HUES6 (cell line): ENCODE results near the gene TMEM120B.
A peak's percentile ranks its signal among the peaks of the same experiment; 100 is the strongest.
"Not testable (repeated sequence)": the region's sequence is repeated elsewhere in the genome, so short reads cannot be mapped to it uniquely, and the experiment has no call there.

Source experiments
- H3K27ac ChIP-seq: 2 replicates; pipeline ENCODE4 v1.7.0; 2013; ENCODE audit warnings: low read depth, mild to moderate bottlenecking, low read length, inconsistent platforms
- H3K27me3 ChIP-seq: 2 replicates; pipeline ENCODE4 v1.6.1; 2013; ENCODE audit warnings: low read length; ENCODE audit not compliant: control insufficient read depth, insufficient read depth
- H3K36me3 ChIP-seq: 2 replicates; pipeline ENCODE4 v1.6.1; 2013; ENCODE audit warnings: low read length; ENCODE audit not compliant: control insufficient read depth, insufficient read depth
- H3K4me1 ChIP-seq: 2 replicates; pipeline ENCODE4 v1.6.1; 2013; ENCODE audit warnings: low read length; ENCODE audit not compliant: control insufficient read depth, insufficient read depth
- H3K4me3 ChIP-seq: 2 replicates; pipeline ENCODE4 v1.5.1; 2013; ENCODE audit warnings: low read depth, low read length
- H3K9ac ChIP-seq: one replicate; pipeline ENCODE4 v1.6.1; 2013; ENCODE audit warnings: mild to moderate bottlenecking, low read length
- H3K9me3 ChIP-seq: 2 replicates; pipeline ENCODE4 v1.6.1; 2013; ENCODE audit warnings: low read depth, low read length; ENCODE audit not compliant: control insufficient read depth, insufficient read depth

TMEM120B gene

GRCh38 chr12:121748218-121748570 lies 35.6 kb downstream of the TMEM120B start:
- no peaks in the 10 kb centered on the region for H3K27me3 ChIP-seq
- H3K4me1 ChIP-seq: peaks cover 12% of the 10 kb centered on the region; the same call in 1 of the 2 replicates
- peak overlapping the region; percentile 6 for H3K9ac ChIP-seq
- H3K27ac ChIP-seq: no peak overlapping the region
- H3K9me3 ChIP-seq: no peaks in the 10 kb centered on the region
- peaks cover 54% of the 10 kb centered on the region for H3K36me3 ChIP-seq
- no peak overlapping the region for H3K4me3 ChIP-seq

- H3K36me3 ChIP-seq: peaks cover 51% of the 10 kb centered on the region
- H3K9ac ChIP-seq: peak overlapping the region; percentile 6
- no peak overlapping the region for H3K27ac ChIP-seq
- H3K4me3 ChIP-seq: no peak overlapping the region
- no peaks in the 10 kb centered on the region for H3K27me3 ChIP-seq
- H3K4me1 ChIP-seq: peaks cover 12% of the 10 kb centered on the region; the same call in 1 of the 2 replicates
- H3K9me3 ChIP-seq: no peaks in the 10 kb centered on the region
Observed at GRCh38 chr12:121748571-121749265, 36.2 kb downstream of the TMEM120B start.

- Histone ChIP-seq H3K27ac (no peak overlapping the region), H3K36me3 (peaks cover 47% of the 10 kb centered on the region), H3K4me1 (peaks cover 12% of the 10 kb centered on the region; the same call in 1 of the 2 replicates), H3K9ac (peak overlapping the region; percentile 3), H3K27me3 (no peaks in the 10 kb centered on the region), H3K4me3 (no peak overlapping the region), H3K9me3 (no peaks in the 10 kb centered on the region)
Observed at GRCh38 chr12:121749267-121749666, 36.7 kb downstream of the TMEM120B start.

- H3K27me3 ChIP-seq: no peaks in the 10 kb centered on the region
- H3K4me3 ChIP-seq: no peak overlapping the region
- no peak overlapping the region for H3K9ac ChIP-seq
- peaks cover 12% of the 10 kb centered on the region; the same call in 1 of the 2 replicates for H3K4me1 ChIP-seq
- H3K36me3 ChIP-seq: peaks cover 48% of the 10 kb centered on the region
- H3K9me3 ChIP-seq: no peaks in the 10 kb centered on the region
- no peak overlapping the region for H3K27ac ChIP-seq
Observed at GRCh38 chr12:121750507-121750955, 38.0 kb downstream of the TMEM120B start.

- peaks cover 12% of the 10 kb centered on the region; the same call in 1 of the 2 replicates for H3K4me1 ChIP-seq
- no peaks in the 10 kb centered on the region for H3K27me3 ChIP-seq
- H3K27ac ChIP-seq: no peak overlapping the region
- H3K9ac ChIP-seq: no peak overlapping the region
- H3K4me3 ChIP-seq: no peak overlapping the region
- H3K36me3 ChIP-seq: peaks cover 53% of the 10 kb centered on the region
- no peaks in the 10 kb centered on the region for H3K9me3 ChIP-seq
Observed at GRCh38 chr12:121751034-121751433, 38.5 kb downstream of the TMEM120B start.

- H3K27ac ChIP-seq: no peak overlapping the region
Observed at GRCh38 chr12:121751749-121752351, 39.3 kb downstream of the TMEM120B start.

GRCh38 chr12:121753844-121754264 lies 41.3 kb downstream of the TMEM120B start:
- H3K4me1 ChIP-seq: peaks cover 4% of the 10 kb centered on the region; the same call in 1 of the 2 replicates
- H3K4me3 ChIP-seq: no peak overlapping the region
- no peak overlapping the region for H3K9ac ChIP-seq
- H3K9me3 ChIP-seq: no peaks in the 10 kb centered on the region
- H3K27ac ChIP-seq: no peak overlapping the region
- H3K36me3 ChIP-seq: peaks cover 51% of the 10 kb centered on the region
- no peaks in the 10 kb centered on the region for H3K27me3 ChIP-seq

More at GRCh38 chr12:121751749-121752351, 39.3 kb downstream of the TMEM120B start:
- peaks cover 57% of the 10 kb centered on the region for H3K36me3 ChIP-seq
- H3K4me1 ChIP-seq: peaks cover 12% of the 10 kb centered on the region; the same call in 1 of the 2 replicates
- H3K9me3 ChIP-seq: no peaks in the 10 kb centered on the region
- H3K9ac ChIP-seq: no peak overlapping the region
- no peak overlapping the region for H3K4me3 ChIP-seq
- H3K27me3 ChIP-seq: no peaks in the 10 kb centered on the region

GRCh38 chr12:121754836-121755235 lies 42.3 kb downstream of the TMEM120B start:
- Histone ChIP-seq H3K4me3 (no peak overlapping the region), H3K9me3 (no peaks in the 10 kb centered on the region), H3K27ac (no peak overlapping the region), H3K27me3 (no peaks in the 10 kb centered on the region), H3K9ac (no peak overlapping the region), H3K36me3 (peaks cover 42% of the 10 kb centered on the region), H3K4me1 (no peaks in the 10 kb centered on the region)

GRCh38 chr12:121755591-121755990 lies 43.0 kb downstream of the TMEM120B start:
- Histone ChIP-seq H3K9ac (no peak overlapping the region), H3K4me3 (no peak overlapping the region), H3K27ac (no peak overlapping the region), H3K9me3 (no peaks in the 10 kb centered on the region), H3K4me1 (no peaks in the 10 kb centered on the region), H3K27me3 (no peaks in the 10 kb centered on the region), H3K36me3 (peaks cover 35% of the 10 kb centered on the region)

- H3K4me1 ChIP-seq, H3K4me3 ChIP-seq, H3K27me3 ChIP-seq, H3K9me3 ChIP-seq, H3K27ac ChIP-seq, H3K9ac ChIP-seq: not testable (repeated sequence)
- peaks cover 36% of the 10 kb centered on the region for H3K36me3 ChIP-seq
Observed at GRCh38 chr12:121758536-121758935, 46.0 kb downstream of the TMEM120B start.

- H3K4me1 ChIP-seq: peaks cover 7% of the 10 kb centered on the region; the same call in 1 of the 2 replicates
- no peaks in the 10 kb centered on the region for H3K27me3 ChIP-seq
- H3K4me3 ChIP-seq: no peak overlapping the region
- no peaks in the 10 kb centered on the region for H3K9me3 ChIP-seq
- H3K9ac ChIP-seq: no peak overlapping the region
- no peak overlapping the region for H3K27ac ChIP-seq
- peaks cover 26% of the 10 kb centered on the region for H3K36me3 ChIP-seq
Observed at GRCh38 chr12:121762269-121762668, 49.7 kb downstream of the TMEM120B start.
